Liver (tissue), 9 donors: ENCODE results near the gene PDE1C. TPM values are rescaled to one million over a fixed set of nuclear protein-coding genes. Genes with fewer than 3 reads are reported as not detected.

Source experiments
- DNase-seq: peaks from one replicate; pipeline ENCODE4 v3.0.0-alpha.2; 2017; ENCODE audit warnings: low spot score
- H3K27ac ChIP-seq, 2 donors: one replicate each; pipeline ENCODE4 v1.7.0; 2013; ENCODE audit warnings: inconsistent platforms in 2 of 2, low read length in 2 of 2, control low read depth in 1 of 2, low read depth in 1 of 2, mild to moderate bottlenecking in 1 of 2
- H3K27me3 ChIP-seq, 4 donors: one replicate each; pipeline versions ENCODE4 v1.6.1 to v1.7.0; 2013; ENCODE audit warnings: low read length in 3 of 4, inconsistent platforms in 1 of 4, mild to moderate bottlenecking in 1 of 4, moderate library complexity in 1 of 4; ENCODE audit not compliant: control insufficient read depth in 4 of 4, insufficient read depth in 4 of 4
- H3K36me3 ChIP-seq, 4 donors: one replicate each; pipeline versions ENCODE4 v1.6.1 to v1.7.0; 2013; ENCODE audit warnings: low read length in 3 of 4, mild to moderate bottlenecking in 3 of 4, low read depth in 1 of 4, moderate library complexity in 1 of 4; ENCODE audit not compliant: control insufficient read depth in 4 of 4, insufficient read depth in 3 of 4
- H3K4me1 ChIP-seq, 4 donors: one replicate each; pipeline versions ENCODE4 v1.6.1 to v1.7.0; 2013; ENCODE audit warnings: low read length in 3 of 4, mild to moderate bottlenecking in 3 of 4, moderate library complexity in 1 of 4; ENCODE audit not compliant: control insufficient read depth in 4 of 4, insufficient read depth in 4 of 4
- H3K4me3 ChIP-seq, 3 donors: one replicate each; pipeline versions ENCODE4 v1.6.1 to v1.7.0; 2013; ENCODE audit warnings: low read length in 3 of 3, control low read depth in 1 of 3, low read depth in 1 of 3, mild to moderate bottlenecking in 1 of 3
- H3K9ac ChIP-seq, 2 donors: one replicate each; pipeline ENCODE4 v1.7.0; 2013; ENCODE audit warnings: low read length in 2 of 2, mild to moderate bottlenecking in 2 of 2, moderate library complexity in 2 of 2, control low read depth in 1 of 2, low read depth in 1 of 2
- H3K9me3 ChIP-seq, 4 donors: one replicate each; pipeline versions ENCODE4 v1.6.1 to v1.7.0; 2013; ENCODE audit warnings: low read length in 3 of 4; ENCODE audit not compliant: control insufficient read depth in 4 of 4
- EGR1 ChIP-seq, 2 donors: IDR thresholded peaks; 2 replicates each; pipeline ENCODE4 v1.6.1; 2016 to 2018; ENCODE audit warnings: antibody characterized with exemption in 2 of 2, low read depth in 2 of 2
- FOXA1 ChIP-seq: IDR thresholded peaks from 2 replicates; pipeline ENCODE4 v1.6.1; 2016; ENCODE audit warnings: antibody characterized with exemption
- FOXA2 ChIP-seq: IDR thresholded peaks from 2 replicates; pipeline ENCODE4 v1.6.1; 2016; ENCODE audit warnings: antibody characterized with exemption
- GABPA ChIP-seq, 2 donors: IDR thresholded peaks in 1 of 2; conservative IDR thresholded peaks in 1 of 2; 2 replicates each; pipeline ENCODE4 v1.6.1; 2016; ENCODE audit warnings: antibody characterized with exemption in 2 of 2, mild to moderate bottlenecking in 1 of 2, moderate library complexity in 1 of 2
- HNF4A ChIP-seq, 2 donors: conservative IDR thresholded peaks; 2 replicates each; pipeline ENCODE4 v1.6.1; 2016; ENCODE audit warnings: antibody characterized with exemption in 2 of 2, mild to moderate bottlenecking in 2 of 2
- NR2F2 ChIP-seq: IDR thresholded peaks from 2 replicates; pipeline ENCODE4 v1.6.1; 2016; ENCODE audit warnings: antibody characterized with exemption
- RAD21 ChIP-seq, 2 donors: IDR thresholded peaks; 2 replicates each; pipeline ENCODE4 v1.6.1; 2016; ENCODE audit warnings: antibody characterized with exemption in 2 of 2, mild to moderate bottlenecking in 2 of 2
- RXRA ChIP-seq, 2 donors: IDR thresholded peaks; 2 replicates each; pipeline ENCODE4 v1.6.1; 2017 to 2018; ENCODE audit warnings: antibody characterized with exemption in 2 of 2, mild to moderate bottlenecking in 1 of 2
- SP1 ChIP-seq: IDR thresholded peaks from 2 replicates; pipeline ENCODE4 v1.6.1; 2018; ENCODE audit warnings: antibody characterized with exemption, mild to moderate bottlenecking
- TAF1 ChIP-seq: conservative IDR thresholded peaks from 2 replicates; pipeline ENCODE4 v1.6.1; 2016; ENCODE audit warnings: antibody characterized with exemption, mild to moderate bottlenecking
- YY1 ChIP-seq: IDR thresholded peaks from 2 replicates; pipeline ENCODE4 v1.6.1; 2016; ENCODE audit warnings: antibody characterized with exemption, mild to moderate bottlenecking
- WGBS: extraction: QIAGEN DNeasy Blood & Tissue Kit; methylation state at CpG from one replicate; pipeline ENCODE4 v1.1.7; 2013; 5-methylcytosine and 5-hydroxymethylcytosine counted together
- polyA plus RNA-seq, 2 donors: library from polyadenylated mRNA; stranded (reverse) in 1 of 2; unstranded in 1 of 2; fragments of 200-250 nt in 1 of 2; fragments of >200 nt in 1 of 2; fragmentation: Nextera tagmentation in 1 of 2; extraction: Ambion mirVana in 1 of 2; gene quantifications; one replicate each; pipeline versions ENCODE4 v1.2.1 to v1.2.3, GENCODE V29; 2013 to 2015
- total RNA-seq, 2 donors: library from RNA; depleted of rRNA; stranded (reverse); fragments of >200 nt; gene quantifications; one replicate each; pipeline ENCODE4 v1.2.3, GENCODE V29; 2014
- TF ChIP-seq, protein P1 (sequence below): fragments of 150-350 bp; IDR thresholded peaks from 2 replicates; pipeline ENCODE4 v1.5.1; 2017; ENCODE audit warnings: improper control_type of control experiment, low read depth, low read length; ENCODE audit not compliant: missing input control
- TF ChIP-seq, protein P2 (sequence below): IDR thresholded peaks from 2 replicates; pipeline ENCODE4 v1.6.1; 2016; ENCODE audit warnings: antibody characterized with exemption
- TF ChIP-seq, protein P3 (sequence below): IDR thresholded peaks from 2 replicates; pipeline ENCODE4 v1.6.1; 2016; ENCODE audit warnings: antibody characterized with exemption
- TF ChIP-seq, protein P4 (sequence below): IDR thresholded peaks from 2 replicates; pipeline ENCODE4 v1.6.1; 2016; ENCODE audit warnings: antibody characterized with exemption, mild to moderate bottlenecking
- donor health status: healthy.
- donor health status: healthy.
- donor health status: healthy.
- donor health status: healthy.
- donor health status: healthy.

The PDE1C gene
- total and polyA plus RNA-seq, 4 donors, result 0.05 to 0.92 (median 0.47) TPM; not detected in 1

DNA sequence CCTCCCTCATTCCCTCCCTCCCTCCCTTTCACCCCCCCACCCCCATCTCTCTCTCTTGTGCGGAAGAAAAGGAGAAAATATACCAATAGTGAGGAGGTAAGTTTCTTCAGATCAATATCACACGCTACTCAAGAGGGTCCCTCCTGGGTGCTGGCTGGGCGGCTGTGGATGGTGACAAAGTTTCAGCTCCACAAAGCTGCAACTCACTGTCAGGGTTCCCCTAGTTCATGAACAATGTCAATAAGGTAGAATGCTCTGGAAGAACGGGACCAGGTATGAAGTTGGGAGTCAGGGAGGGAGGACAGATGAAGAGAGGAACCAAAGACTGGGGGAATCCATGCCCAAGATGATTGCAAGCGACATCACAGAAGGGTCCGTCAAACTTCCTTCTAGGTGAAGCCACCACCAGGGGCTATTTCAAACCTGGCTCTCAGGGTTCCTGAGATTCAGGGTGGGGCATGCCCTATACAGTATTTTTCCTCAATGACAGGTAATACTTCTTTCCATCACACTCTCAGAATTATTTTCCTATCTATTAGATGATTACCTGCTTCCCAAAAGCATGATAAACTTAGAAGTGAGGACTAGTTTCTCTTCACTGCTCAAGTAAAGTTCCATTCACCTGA, 1.4 kb upstream of the PDE1C start:
- H3K9me3 ChIP-seq, result peaks cover 0 to 4% (median 0%) of the 10 kb centered on the region in 4 donors
- no peak overlapping the region for H3K9ac ChIP-seq
- no peaks in the 10 kb centered on the region for H3K4me1 ChIP-seq
- TF ChIP-seq NR2F2, result no peak
- TF ChIP-seq, protein P1, sequence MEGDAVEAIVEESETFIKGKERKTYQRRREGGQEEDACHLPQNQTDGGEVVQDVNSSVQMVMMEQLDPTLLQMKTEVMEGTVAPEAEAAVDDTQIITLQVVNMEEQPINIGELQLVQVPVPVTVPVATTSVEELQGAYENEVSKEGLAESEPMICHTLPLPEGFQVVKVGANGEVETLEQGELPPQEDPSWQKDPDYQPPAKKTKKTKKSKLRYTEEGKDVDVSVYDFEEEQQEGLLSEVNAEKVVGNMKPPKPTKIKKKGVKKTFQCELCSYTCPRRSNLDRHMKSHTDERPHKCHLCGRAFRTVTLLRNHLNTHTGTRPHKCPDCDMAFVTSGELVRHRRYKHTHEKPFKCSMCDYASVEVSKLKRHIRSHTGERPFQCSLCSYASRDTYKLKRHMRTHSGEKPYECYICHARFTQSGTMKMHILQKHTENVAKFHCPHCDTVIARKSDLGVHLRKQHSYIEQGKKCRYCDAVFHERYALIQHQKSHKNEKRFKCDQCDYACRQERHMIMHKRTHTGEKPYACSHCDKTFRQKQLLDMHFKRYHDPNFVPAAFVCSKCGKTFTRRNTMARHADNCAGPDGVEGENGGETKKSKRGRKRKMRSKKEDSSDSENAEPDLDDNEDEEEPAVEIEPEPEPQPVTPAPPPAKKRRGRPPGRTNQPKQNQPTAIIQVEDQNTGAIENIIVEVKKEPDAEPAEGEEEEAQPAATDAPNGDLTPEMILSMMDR, result no peak
- no peak for TF ChIP-seq SP1
- TF ChIP-seq RAD21 (IDR thresholded peaks at IDR 0.05), result no peak
- TF ChIP-seq RXRA (IDR thresholded peaks at IDR 0.05), result no peak
- TF ChIP-seq TAF1, result no peak
- TF ChIP-seq FOXA1, result no peak
- TF ChIP-seq, protein P2, sequence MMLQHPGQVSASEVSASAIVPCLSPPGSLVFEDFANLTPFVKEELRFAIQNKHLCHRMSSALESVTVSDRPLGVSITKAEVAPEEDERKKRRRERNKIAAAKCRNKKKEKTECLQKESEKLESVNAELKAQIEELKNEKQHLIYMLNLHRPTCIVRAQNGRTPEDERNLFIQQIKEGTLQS, result no peak
- no peak for TF ChIP-seq HNF4A (conservative IDR thresholded peaks at IDR 0.05)
- TF ChIP-seq EGR1 (IDR thresholded peaks at IDR 0.05; ENCODE audit: low read depth in 2 of 2), result no peak
- TF ChIP-seq, protein P3, sequence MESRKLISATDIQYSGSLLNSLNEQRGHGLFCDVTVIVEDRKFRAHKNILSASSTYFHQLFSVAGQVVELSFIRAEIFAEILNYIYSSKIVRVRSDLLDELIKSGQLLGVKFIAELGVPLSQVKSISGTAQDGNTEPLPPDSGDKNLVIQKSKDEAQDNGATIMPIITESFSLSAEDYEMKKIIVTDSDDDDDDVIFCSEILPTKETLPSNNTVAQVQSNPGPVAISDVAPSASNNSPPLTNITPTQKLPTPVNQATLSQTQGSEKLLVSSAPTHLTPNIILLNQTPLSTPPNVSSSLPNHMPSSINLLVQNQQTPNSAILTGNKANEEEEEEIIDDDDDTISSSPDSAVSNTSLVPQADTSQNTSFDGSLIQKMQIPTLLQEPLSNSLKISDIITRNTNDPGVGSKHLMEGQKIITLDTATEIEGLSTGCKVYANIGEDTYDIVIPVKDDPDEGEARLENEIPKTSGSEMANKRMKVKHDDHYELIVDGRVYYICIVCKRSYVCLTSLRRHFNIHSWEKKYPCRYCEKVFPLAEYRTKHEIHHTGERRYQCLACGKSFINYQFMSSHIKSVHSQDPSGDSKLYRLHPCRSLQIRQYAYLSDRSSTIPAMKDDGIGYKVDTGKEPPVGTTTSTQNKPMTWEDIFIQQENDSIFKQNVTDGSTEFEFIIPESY, result no peak
- TF ChIP-seq YY1, result no peak
- TF ChIP-seq FOXA2, result no peak
- TF ChIP-seq GABPA (IDR thresholded peaks at IDR 0.05 in 1 of 2, conservative IDR thresholded peaks at IDR 0.05 in 1 of 2), result no peak
- WGBS, result 24% methylated on average over 6 of the region's 6 CpGs
- no peak for DNase-seq
- H3K27ac ChIP-seq, result no peak overlapping the region
- peaks cover 0 to 10% (median 4%) of the 10 kb centered on the region in 4 donors for H3K27me3 ChIP-seq
- H3K4me3 ChIP-seq, result peak overlapping the region in 1 of 3 donors; percentile 10
- no peaks in the 10 kb centered on the region for H3K36me3 ChIP-seq

DNA sequence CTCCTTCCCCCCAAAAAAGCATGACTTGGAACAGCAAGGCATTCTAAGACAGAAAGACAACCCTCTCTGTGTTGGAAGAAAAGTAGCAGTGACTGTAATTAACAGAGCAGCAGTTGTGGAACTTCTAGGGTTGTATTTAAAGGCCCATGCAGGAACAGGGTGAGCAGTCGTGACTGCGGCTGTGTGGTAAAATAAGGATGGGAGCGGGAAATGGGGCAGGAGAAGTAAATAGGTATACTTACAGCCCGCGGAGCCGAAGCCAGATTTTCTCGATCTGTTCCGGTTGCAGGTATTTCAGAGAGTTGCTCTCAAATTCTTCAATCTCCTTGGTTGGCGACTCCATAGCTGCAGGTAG, 179 bp downstream of the PDE1C start:
- H3K36me3 ChIP-seq, result no peaks in the 10 kb centered on the region
- no peak overlapping the region for H3K9ac ChIP-seq
- no peak for DNase-seq
- no peak overlapping the region for H3K27ac ChIP-seq
- TF ChIP-seq, protein P4, sequence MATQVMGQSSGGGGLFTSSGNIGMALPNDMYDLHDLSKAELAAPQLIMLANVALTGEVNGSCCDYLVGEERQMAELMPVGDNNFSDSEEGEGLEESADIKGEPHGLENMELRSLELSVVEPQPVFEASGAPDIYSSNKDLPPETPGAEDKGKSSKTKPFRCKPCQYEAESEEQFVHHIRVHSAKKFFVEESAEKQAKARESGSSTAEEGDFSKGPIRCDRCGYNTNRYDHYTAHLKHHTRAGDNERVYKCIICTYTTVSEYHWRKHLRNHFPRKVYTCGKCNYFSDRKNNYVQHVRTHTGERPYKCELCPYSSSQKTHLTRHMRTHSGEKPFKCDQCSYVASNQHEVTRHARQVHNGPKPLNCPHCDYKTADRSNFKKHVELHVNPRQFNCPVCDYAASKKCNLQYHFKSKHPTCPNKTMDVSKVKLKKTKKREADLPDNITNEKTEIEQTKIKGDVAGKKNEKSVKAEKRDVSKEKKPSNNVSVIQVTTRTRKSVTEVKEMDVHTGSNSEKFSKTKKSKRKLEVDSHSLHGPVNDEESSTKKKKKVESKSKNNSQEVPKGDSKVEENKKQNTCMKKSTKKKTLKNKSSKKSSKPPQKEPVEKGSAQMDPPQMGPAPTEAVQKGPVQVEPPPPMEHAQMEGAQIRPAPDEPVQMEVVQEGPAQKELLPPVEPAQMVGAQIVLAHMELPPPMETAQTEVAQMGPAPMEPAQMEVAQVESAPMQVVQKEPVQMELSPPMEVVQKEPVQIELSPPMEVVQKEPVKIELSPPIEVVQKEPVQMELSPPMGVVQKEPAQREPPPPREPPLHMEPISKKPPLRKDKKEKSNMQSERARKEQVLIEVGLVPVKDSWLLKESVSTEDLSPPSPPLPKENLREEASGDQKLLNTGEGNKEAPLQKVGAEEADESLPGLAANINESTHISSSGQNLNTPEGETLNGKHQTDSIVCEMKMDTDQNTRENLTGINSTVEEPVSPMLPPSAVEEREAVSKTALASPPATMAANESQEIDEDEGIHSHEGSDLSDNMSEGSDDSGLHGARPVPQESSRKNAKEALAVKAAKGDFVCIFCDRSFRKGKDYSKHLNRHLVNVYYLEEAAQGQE, result no peak
- no peak for TF ChIP-seq YY1
- TF ChIP-seq, protein P1, result no peak
- no peak for TF ChIP-seq TAF1
- WGBS, result 9% methylated on average over 9 of the region's 9 CpGs
- H3K4me3 ChIP-seq, result no peak overlapping the region
- peaks cover 0 to 10% (median 4%) of the 10 kb centered on the region in 4 donors for H3K27me3 ChIP-seq
- no peaks in the 10 kb centered on the region for H3K4me1 ChIP-seq
- H3K9me3 ChIP-seq, result peaks cover 0 to 4% (median 0%) of the 10 kb centered on the region in 4 donors
